GM21528 (cell line): ENCODE measurements around the gene TACO1.
A peak's percentile ranks its signal among the peaks of the same experiment; 100 is the strongest.

Experiments
- ATAC-seq: cut with Tn5 transposase; IDR thresholded peaks from one replicate; pipeline ENCODE4 v1.9.1; 2021; ENCODE audit warnings: mild to moderate bottlenecking, moderate library complexity; ENCODE audit not compliant: unreplicated experiment, low FRiP score

Gene TACO1

GRCh38 chr17:63596856-63597586, 3.7 kb upstream of the TACO1 start:
- no peak for ATAC-seq

DNA sequence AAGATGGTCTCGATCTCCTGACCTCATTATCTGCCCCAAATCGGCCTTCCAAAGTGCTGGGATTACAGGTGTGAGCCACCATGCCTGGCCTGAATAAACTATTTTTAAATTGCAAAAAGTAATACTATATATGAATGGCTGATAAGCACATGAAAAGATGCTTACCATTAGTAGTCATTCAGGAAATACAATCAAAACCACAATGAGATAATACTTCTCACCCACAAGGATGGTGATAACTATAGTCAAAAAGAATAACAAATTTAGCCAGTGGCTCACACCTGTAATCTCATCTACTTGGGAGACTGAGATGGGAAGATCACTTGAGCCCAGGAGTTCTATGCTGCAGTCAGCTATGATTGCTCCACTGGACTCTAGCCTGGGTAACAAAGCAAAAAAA, 2.4 kb upstream of the TACO1 start:
- no peak for ATAC-seq

- ATAC-seq: peak; percentile 20
Observed at GRCh38 chr17:63601439-63602371, 1.0 kb downstream of the TACO1 start.

DNA sequence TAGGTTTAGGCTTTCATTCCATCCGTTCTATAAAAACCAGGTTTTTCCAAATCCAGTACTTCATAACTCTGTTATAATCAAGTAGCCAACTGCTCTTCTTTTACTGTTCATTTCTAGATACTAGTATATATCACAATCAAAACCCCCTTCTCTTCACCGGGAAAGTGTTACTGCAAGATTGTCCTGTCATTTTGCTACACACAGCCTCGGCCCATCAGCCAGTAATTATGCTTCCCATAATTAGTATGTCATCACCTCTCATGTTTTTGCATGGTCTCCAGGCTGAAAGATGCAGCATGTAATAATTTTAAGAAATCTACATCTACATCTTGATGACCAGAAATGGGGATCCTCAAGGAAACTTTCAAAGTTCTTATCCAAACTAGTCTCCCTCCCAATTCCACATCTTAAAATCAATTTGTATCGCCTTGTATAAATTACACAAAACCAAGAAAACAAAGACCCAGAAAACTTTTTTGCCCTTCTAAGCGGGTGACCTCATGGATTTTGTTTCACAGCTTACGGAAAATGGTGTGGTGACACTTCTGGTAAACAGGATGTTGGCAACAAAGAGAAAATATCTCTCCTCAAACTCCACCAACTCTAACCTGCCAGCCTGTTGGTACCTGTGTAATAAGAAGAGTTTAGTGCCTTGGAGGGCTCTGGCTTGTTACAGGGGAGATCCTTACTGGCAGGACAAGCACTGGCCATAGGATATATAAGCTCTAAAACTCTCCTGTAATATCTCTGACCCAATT, 9.3 kb downstream of the TACO1 start:
- ATAC-seq: no peak

- ATAC-seq: no peak
Observed at GRCh38 chr17:63610854-63611253, 10.2 kb downstream of the TACO1 start.

DNA sequence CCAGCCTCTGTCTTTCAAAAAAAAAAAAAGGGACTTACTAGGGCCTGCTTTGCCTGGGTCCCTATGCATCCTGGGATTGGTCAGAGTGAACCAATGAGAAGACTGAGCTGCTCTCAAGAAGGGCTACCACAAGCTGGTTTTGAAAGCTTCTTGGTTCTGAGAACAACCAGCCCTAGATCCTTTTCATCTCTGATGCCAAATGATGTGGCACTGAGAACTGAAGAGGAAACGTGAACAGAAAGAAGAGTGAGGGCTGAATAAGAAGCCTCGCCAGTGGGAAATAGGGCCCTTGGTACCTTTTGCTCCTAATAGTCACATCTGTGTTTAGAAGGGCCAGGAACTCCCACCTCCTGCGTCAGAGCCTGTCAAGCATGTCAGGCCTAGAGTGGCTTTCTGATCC, 10.7 kb downstream of the TACO1 start:
- no peak for ATAC-seq

- ATAC-seq: no peak
Observed at GRCh38 chr17:63613663-63614062, 13.0 kb downstream of the TACO1 start.

GRCh38 chr17:63621229-63621683, 20.6 kb downstream of the TACO1 start:
- ATAC-seq: no peak

GRCh38 chr17:63621684-63622573, 21.2 kb downstream of the TACO1 start, which contains the start of gene MAP3K3:
TSS of gene MAP3K3 (plus strand) at chr17:63622417. CDS start at chr17:63622760, 343 bp downstream.
- peak; percentile 92 for ATAC-seq

DNA sequence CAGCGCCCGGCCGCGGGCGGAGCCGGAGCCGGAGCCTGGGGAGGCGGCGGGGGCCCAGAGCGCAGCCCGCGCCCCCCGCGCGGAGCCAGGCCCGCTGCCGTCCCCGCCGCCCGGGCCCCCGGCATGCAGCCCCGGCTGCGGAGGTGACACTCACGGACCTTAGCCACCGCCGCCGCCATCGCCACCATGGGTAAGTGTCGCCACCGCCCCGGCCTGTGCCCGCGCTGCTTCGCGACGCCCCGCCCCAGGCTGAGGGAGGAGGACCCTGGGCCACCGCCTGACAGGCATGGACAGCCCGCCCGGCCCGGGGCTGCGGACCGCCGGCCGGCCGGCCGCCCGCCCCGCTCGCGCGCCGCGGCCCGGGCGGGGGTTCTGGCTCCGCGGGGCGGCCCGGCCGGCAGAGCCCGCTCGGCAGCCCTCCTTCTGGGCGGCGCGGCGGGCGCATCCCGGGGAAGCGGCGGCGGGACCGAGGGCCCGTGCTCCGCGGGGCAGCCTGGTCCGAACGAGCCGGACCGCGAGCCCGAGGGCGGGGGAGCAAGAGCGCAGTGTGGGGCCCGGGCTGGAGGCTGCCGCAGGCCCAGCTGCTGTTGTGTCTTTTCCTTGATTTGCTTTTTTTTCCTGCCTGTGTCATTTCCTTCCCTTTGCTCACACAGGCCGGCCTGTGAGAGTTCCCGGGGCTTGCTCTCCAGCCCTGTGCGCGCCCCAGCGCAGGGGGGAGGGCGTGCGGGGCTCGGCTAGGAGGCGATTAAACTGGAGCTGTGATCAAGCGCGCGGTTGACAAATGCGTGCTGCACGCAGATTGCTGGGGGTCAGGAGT, 22.1 kb downstream of the TACO1 start:
- ATAC-seq: peak; percentile 34

- no peak for ATAC-seq
Observed at GRCh38 chr17:63623786-63624530, 23.3 kb downstream of the TACO1 start.

GRCh38 chr17:63624531-63624880, 23.8 kb downstream of the TACO1 start:
- ATAC-seq: no peak

- no peak for ATAC-seq
Observed at GRCh38 chr17:63626551-63627180, 26.0 kb downstream of the TACO1 start.

DNA sequence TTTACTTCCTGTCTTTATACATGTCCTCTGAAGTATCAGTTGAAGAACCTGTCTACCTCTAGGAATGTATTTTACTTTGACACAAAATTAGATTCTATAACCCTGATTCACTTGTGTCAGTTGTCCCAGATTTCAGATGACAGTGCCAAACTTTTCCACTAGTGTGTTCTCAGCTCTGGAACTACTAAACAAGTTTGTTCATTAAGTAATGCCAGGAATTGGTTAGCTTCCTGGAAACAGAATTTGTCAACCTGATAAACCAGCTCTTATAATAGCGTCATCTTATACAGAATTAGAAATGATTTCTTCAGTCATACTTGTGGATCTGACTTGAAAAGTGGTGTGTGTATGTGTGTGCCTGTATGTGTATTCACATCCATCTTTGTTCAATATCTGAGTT, 28.9 kb downstream of the TACO1 start:
- ATAC-seq: no peak

DNA sequence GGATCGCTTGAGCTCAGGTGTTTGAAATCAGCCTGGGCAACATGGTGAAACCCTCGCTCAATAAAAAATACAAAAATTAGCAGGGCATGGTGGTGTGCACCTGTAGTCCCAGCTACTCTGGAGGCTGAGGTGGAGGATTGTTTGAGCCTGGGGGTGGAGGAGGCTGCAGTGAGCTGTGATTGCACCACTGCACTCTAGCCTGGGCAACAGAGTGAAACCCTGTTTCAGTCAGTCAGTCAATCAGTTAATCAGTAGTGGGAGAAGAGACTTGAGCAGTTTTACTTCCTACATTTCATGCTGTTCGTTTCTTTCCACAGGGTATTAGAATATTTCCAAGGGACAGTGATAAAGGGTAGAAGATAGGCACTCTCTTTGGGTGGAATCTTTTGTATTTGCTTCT, 30.4 kb downstream of the TACO1 start:
- ATAC-seq: no peak

DNA sequence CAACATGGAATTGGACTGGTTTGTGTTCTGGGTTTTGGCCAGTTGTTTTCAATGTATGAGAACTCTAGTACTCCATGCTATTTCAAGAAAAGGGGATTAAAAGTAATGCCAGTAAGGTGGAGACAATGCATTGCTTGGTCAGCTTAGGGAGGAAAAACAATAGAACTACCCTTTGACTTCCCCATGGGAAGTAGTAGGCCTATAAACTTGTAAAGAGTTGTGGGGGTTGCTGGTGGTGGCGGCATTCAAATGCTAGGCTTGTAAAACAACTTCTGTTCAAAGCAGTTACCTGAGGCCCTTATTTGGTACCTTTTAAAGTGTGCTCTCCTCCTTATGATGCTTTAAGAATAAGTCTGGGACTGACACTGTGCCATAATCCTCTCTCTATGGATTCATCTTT, 30.9 kb downstream of the TACO1 start:
- no peak for ATAC-seq

- no peak for ATAC-seq
Observed at GRCh38 chr17:63633742-63634141, 33.0 kb downstream of the TACO1 start.

GRCh38 chr17:63634163-63634562, 33.5 kb downstream of the TACO1 start:
- ATAC-seq: no peak
